GM12892 (cell line): ENCODE data around the gene ENGASE.

Experiments used
- POLR2AphosphoS5 ChIP-seq: IDR thresholded peaks from 2 replicates; pipeline ENCODE4 v1.6.1; 2011; ENCODE audit warnings: low read depth, low read length, control low read depth
- TAF1 ChIP-seq: IDR thresholded peaks from 2 replicates; pipeline ENCODE4 v1.6.1; 2011; ENCODE audit warnings: low read depth, mild to moderate bottlenecking, control low read depth, low read length, borderline replicate concordance

- TF ChIP-seq POLR2AphosphoS5 (no peak), TAF1 (no peak)
Measured at GRCh38 chr17:79091226-79091670, 16.6 kb downstream of the ENGASE start.
